GM12892 (cell line): ENCODE measurements around the gene ASTL.

Experiments used
- POLR2A ChIP-seq: IDR thresholded peaks from 2 replicates; pipeline ENCODE4 v1.6.1; 2011; ENCODE audit warnings: low read depth, low read length, control low read depth
- POLR2AphosphoS5 ChIP-seq: IDR thresholded peaks from 2 replicates; pipeline ENCODE4 v1.6.1; 2011; ENCODE audit warnings: low read depth, low read length, control low read depth
- TAF1 ChIP-seq: IDR thresholded peaks from 2 replicates; pipeline ENCODE4 v1.6.1; 2011; ENCODE audit warnings: low read depth, mild to moderate bottlenecking, control low read depth, low read length, borderline replicate concordance

DNA sequence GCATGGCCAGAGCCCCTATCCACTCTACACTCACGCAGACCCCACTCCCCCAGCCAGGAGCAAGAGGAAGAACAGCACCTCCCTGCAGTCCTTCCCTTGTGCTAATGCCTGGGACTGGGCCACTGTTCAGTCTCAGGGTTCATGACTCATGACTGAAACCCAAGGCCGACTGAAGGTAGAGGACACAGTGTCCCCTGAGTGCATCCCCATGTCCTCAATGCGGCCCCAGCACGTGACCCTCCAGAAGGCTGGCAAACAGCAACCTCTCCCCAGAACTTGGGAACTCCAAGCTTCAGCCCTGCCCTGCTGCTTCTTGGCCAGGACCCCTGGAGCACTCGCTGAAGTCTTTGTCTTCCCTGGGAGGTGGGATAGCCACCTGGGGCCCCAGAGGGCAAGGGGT, 15.9 kb downstream of the ASTL start:
- TF ChIP-seq POLR2AphosphoS5 (no peak; the same call in 1 of the 2 replicates), TAF1 (no peak), POLR2A (peak; percentile 56; the same call in 1 of the 2 replicates)
